Activated T-cell treated with anti-CD3 and anti-CD28 coated beads for 48 hours (primary cell): ENCODE results near the gene DCUN1D4.
"Not testable (repeated sequence)": the region's sequence is repeated elsewhere in the genome, so short reads cannot be mapped to it uniquely, and the experiment has no call there.

Source experiments
- DNase-seq: peaks from one replicate; pipeline ENCODE4 v3.0.0-alpha.2; 2020; ENCODE audit warnings: low read depth

Gene DCUN1D4

GRCh38 chr4:51855270-51855669 lies 12.3 kb downstream of the DCUN1D4 start:
- DNase-seq, result no peak

GRCh38 chr4:51855751-51856150 lies 12.8 kb downstream of the DCUN1D4 start:
- DNase-seq, result no peak

GRCh38 chr4:51858605-51859202 lies 15.8 kb downstream of the DCUN1D4 start:
- no peak for DNase-seq

GRCh38 chr4:51859476-51860031 lies 16.6 kb downstream of the DCUN1D4 start:
- no peak for DNase-seq

GRCh38 chr4:51862199-51862598 lies 19.2 kb downstream of the DCUN1D4 start:
- no peak for DNase-seq

GRCh38 chr4:51862781-51863180 lies 19.8 kb downstream of the DCUN1D4 start:
- DNase-seq, result no peak

GRCh38 chr4:51865717-51866116 lies 22.8 kb downstream of the DCUN1D4 start:
- DNase-seq, result no peak

- no peak for DNase-seq
These were observed 23.9 kb downstream of the DCUN1D4 start for GRCh38 chr4:51866835-51867234.

- DNase-seq, result no peak
These were observed 24.9 kb downstream of the DCUN1D4 start for GRCh38 chr4:51867689-51868448.

GRCh38 chr4:51868449-51868847 lies 25.5 kb downstream of the DCUN1D4 start:
- no peak for DNase-seq

GRCh38 chr4:51870441-51871188 lies 27.7 kb downstream of the DCUN1D4 start:
- DNase-seq, result no peak

- no peak for DNase-seq
These were observed 29.5 kb downstream of the DCUN1D4 start for GRCh38 chr4:51872283-51872997.

GRCh38 chr4:51874551-51874950 lies 31.6 kb downstream of the DCUN1D4 start:
- no peak for DNase-seq

- no peak for DNase-seq
These were observed 35.5 kb downstream of the DCUN1D4 start for GRCh38 chr4:51878431-51878830.

GRCh38 chr4:51880016-51880915 lies 37.3 kb downstream of the DCUN1D4 start:
- DNase-seq, result no peak

GRCh38 chr4:51884055-51884454 lies 41.1 kb downstream of the DCUN1D4 start:
- no peak for DNase-seq

- no peak for DNase-seq
These were observed 41.7 kb downstream of the DCUN1D4 start for GRCh38 chr4:51884606-51885005.

GRCh38 chr4:51885363-51885762 lies 42.4 kb downstream of the DCUN1D4 start:
- no peak for DNase-seq

GRCh38 chr4:51890760-51891159 lies 47.8 kb downstream of the DCUN1D4 start:
- DNase-seq, result no peak

- DNase-seq, result not testable (repeated sequence)
These were observed 50.4 kb downstream of the DCUN1D4 start for GRCh38 chr4:51893402-51893801.

GRCh38 chr4:51894059-51894645 lies 51.2 kb downstream of the DCUN1D4 start:
- no peak for DNase-seq
